Stimulated activated CD4-positive, alpha-beta T cell treated with anti-CD3 and anti-CD28 coated beads, Interleukin-15, amount 100 ng/mL, for 1 hour (primary cell): ENCODE results near the gene SOCS3.
A peak's percentile ranks its signal among the peaks of the same experiment; 100 is the strongest.
"Not testable (repeated sequence)": the region's sequence is repeated elsewhere in the genome, so short reads cannot be mapped to it uniquely, and the experiment has no call there.

Experiments used
- DNase-seq, 2 donors: peaks; one replicate each; pipeline ENCODE4 v3.0.0-alpha.2; 2020; ENCODE audit warnings: low read depth in 1 of 2, low spot score in 1 of 2

SOCS3 gene

DNA sequence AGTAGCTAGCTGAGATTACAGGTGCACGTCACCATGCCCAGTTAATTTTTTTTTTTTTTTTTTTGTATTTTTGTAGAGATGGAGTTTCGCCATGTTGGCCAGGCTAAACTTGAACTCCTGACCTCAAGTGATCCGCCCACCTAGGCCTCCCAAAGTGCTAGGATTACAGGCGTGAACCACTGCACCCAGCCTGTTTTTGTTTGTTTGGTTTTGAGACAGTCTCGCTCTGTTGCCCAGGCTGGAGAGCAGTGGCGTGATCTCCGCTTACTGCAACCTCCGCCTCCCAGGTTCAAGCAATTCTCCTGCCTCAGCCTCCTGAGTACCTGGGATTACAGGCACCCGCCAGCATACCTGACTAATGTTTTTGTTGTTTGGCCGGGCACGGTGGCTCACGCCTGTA, 28.5 kb downstream of the SOCS3 start:
- not testable (repeated sequence) for DNase-seq

GRCh38 chr17:78330570-78331224, 29.2 kb downstream of the SOCS3 start:
- no peak for DNase-seq

- DNase-seq = no peak
Measured at GRCh38 chr17:78329263-78330059, 30.4 kb downstream of the SOCS3 start.

DNA sequence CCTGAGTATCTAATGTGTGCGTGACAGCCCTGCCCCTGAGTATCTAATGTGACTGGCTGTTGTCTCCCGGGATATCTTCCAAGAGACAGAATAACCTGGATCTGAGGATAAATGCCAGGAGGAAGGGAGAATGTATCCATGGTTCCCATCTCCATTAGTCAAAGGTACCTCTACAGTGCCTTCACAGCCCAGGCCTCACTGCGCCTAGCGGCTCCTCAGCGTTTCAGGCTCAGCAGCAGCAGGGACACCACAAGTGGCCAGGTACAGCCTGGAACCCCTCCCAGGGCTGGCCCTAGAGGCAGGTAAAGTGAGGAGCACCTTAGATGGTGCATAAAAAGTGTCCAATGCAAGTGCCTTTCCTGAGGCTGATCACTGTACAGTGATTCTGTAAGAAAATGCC, 32.0 kb downstream of the SOCS3 start:
- DNase-seq = no peak

- no peak for DNase-seq
Measured at GRCh38 chr17:78325076-78325687, 34.7 kb downstream of the SOCS3 start.

DNA sequence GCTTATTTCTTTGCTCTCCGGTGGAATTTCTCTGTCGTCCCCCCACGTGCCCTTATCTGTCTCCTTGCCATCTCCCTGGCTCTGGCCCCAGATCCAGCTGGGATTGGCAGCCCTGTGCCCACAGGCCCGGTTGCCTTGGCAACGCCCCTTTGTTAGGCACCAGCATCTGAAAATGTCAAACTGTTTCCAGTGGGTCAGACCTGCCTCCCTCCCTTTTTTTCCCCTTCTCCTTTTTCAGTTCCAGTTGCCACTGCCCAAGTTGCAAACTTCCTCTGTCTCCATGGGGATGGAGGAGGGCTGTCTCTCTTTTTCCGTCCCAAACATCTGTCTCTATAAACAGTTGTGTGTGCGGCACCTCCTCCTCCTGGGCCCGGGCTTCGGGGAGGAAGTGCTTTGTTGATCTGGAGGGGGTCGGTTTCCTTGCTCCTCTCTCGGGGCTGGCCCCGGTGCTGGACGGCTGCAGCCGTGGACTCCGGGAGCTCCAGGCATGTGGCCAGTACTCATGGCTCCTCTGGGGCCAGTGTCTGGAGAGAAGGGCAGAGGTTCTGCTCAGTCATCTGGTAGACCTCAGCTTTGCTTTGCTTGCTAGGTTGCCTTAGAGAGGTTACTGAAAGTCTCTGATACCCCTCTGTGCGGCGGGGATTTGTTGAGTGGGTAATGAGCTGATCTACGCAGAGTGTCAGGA, 35.3 kb downstream of the SOCS3 start:
- no peak for DNase-seq

DNA sequence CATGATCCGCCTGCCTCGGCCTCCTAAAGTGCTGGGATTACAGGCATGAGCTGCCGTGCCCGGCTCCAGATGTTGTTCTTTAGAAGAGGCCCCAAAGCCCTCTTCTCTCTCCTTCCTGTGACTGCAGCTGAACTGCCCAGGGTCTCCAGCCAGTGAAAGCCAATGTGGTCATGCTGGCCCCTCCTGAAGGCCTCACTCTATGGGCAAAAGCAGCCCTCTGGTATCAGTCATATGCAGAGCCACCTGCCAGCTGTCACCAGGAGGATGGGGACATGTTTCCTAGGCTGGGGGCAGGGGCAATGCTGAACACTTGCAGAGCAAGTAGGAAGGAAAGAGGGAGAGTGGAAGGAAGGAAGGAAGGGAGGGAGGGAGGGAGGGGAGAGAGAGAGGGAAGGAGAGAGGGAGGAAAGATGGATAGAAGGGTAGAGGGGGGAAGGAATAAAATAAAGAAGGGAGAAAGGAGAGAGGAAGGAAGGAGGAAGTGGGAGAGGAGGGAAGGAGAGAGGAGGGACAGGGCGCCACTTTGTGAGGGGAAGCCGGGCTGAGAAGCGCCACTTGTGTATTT, 36.0 kb downstream of the SOCS3 start:
- no peak for DNase-seq

DNA sequence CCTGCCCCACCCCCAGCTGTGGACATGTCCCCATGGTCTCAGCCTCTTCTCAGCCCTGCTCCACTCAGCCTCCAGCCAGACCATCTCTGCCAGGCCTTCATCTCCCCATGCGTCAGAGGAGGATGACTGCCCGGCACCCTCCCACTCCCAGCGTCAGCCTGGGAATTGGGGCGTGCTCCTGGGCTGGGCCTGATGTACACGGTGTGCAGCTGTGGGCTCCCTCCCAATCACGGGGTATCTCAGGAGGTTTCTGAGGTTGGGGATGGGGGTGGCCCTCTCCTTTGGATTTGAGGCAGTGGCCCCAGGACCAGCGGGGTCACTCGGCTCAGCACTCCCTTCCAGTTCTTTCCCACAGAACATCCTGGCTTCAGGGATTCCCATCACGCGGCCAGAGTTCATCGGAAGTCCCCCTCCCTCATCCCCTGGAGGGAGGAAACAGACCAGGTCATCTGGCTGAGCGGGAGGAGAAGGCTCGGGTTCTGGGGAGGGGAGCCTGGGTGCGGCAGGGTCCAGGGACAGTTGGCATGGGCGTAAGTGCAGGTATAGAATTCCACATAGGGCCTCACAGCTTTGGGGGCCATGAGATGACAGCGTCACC, 36.9 kb downstream of the SOCS3 start:
- DNase-seq = no peak

DNA sequence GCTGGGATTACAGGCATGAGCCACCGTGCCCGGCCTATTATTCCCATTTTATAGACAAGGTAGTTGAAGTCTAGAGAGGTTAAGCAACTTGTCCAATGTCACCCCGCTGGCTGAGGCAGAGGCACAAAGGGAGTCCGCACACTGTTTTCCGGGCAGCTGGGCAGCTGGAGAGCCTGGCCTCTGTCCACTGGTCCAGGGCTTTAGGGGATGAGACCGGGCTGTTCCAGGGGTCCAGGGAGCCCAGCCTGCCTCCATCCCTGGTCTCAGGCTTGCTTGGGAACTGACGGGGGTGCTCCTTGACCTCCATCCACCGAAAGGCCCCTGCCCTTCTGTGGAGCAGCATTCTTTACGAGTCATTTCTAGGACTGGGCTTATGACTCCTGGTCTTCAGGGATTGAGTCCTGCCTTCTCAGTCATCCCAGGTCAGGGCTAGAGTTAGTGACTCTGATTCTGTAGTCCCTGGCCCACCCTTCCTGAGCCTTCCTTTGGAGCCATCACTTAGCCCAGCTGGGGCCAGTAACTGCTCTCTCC, 37.5 kb downstream of the SOCS3 start:
- no peak for DNase-seq

DNA sequence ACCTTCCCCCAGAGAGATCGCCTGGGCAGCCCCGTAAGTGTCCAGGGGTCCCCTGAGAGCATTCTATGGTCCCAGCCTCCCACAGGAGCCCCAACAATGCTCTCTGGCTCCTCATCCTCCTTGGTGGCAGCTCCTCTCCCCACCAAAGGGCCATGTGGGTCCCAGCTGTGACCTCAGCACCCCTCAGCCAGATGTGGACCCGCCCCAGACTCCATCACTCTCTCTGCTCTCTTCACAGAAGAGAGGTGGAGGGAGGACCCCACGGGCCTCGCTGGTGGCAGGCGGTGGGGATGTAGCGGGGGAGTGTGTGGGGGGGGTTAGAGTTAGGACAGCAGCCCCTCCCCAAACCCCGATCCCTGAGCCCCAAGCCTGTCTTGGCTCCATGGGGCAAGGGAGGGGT, 41.0 kb downstream of the SOCS3 start:
- DNase-seq = no peak

DNA sequence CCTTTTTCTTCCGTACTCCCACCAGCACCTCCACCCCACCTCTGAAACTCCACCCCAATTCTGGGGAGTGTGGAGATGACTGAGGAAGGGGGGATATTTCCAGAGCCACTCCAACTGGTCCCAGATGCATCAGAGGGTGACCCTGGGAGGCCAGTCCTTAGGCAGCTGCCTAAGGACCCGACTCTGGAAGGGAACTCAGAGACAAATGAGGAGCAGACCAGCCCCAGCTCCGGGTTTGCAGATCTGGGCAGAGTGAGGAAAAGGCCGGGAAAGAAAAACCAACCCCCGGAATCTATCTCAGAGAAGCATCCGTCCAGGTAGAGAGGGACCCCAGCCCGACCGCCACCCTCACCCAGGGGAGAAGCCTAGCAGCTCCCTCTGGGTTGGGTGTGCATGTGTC, 41.5 kb downstream of the SOCS3 start:
- no peak for DNase-seq

- no peak for DNase-seq
Measured at GRCh38 chr17:78317794-78318400, 42.0 kb downstream of the SOCS3 start.

DNA sequence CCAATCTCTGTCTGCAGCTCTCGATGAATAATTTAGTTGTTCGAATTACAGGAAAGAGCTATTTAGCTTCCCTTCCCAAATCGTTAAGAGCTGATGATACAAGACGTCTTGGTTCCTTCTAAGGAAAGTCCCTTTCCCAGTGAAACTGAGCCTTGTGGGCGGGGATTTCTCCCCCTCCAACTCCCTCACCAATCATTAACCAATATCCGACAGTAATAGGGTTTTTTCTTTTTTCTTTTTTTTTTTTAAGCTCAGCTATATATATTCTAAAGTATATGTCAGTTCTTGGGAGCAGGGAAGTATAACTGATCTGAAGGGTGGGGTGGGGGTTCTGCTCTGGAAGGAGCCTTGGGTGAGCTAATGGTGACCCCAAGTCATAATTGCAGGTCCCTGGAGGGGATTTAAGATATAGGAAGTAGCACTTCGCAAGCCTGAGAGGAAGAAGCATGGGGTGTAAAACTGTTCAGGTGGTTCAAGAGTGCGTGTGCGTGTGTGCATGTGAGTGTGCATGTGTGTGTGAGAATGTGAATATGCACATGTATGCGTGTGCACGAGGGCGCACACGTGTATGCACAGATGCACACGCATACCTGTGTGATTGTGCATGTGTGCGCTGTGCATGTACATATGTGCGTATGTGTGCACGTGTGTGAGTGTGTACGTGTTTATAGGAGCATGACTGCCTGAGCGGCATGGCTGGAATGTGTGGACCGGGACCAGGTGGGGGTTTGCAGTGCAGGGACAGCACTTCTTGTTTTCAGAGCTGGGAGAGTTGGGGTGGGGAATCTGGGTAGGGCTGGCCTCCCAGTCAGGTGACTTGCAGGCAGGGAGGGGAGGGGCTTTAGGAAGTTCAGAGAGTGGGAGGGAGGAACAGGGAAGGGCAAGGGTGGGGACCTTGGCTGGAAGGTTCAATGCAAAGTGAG, 42.7 kb downstream of the SOCS3 start:
- no peak for DNase-seq

DNA sequence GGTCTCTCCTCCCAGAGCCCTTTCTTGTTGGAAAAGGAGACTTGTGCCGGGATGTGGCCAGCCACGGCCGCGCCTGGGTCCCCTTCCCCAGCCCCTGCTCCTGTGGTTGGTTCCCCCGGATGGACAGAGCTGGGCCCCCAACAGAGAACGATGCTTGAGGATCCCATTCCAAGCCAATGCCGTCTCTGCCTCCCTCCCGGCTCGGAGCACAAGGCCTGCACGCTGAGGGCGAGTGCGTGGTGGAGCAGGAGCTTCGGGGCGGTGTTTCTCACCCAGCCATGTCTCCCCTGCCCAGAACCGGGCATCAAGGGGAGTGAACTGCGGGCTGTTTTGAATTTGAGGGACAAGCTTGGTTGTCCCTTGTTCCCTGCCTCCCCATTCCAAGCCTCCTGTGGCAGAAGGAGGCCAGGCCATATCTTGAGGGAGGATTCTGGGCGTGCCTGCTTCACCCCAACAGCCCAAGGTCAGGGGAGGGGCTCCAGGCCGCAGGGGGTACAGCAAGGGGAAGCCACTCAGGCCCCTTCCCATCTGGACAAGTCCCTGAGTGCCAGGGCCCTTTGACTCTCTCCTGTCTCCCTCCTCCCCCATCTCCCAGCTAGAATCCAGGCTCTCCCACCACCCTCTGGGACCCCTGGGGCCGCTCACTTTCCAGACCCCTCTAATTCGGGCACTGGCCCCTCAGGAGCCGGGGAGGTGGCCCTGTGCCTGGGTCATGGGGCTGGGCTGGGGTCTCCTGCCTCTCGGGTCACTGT, 43.6 kb downstream of the SOCS3 start:
- DNase-seq = no peak

GRCh38 chr17:78315355-78316114, 44.3 kb downstream of the SOCS3 start:
- peak; percentile 23 to 55 for DNase-seq

DNA sequence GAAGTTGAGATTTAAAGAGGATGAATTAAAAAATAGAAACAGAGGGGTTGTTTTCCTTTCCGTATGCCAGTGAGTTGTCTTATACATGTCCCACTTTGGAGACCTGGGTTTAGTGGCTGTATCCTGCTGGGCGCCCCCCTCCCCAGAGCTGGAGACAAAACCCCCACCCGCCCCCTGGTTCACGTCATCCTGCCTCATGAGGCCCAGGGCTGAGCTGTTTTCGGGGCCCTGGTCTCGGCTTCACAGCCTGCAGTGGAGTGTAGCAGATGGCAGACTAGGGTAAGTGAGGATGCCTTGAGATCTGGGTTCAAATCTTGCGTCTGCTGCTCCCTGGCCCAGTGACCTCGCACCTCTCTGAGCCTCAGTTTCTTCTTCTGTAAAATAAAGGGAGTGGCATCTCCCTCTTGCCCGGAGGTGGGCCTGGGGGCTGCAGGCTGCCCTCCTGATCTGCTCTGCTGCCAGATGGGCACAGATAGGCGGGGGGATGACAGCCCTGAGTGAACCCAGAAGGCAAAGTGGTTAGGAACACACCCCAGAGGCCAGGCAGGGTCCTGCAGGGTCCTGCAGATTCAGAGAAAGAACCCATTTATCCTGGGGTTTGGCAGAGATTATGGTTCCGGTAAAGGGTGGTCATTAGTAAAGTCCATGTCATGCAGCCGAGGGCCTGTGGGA, 45.1 kb downstream of the SOCS3 start:
- no peak for DNase-seq
